ENCODE measurements around the gene SLC11A2.

SLC11A2 gene

DNA sequence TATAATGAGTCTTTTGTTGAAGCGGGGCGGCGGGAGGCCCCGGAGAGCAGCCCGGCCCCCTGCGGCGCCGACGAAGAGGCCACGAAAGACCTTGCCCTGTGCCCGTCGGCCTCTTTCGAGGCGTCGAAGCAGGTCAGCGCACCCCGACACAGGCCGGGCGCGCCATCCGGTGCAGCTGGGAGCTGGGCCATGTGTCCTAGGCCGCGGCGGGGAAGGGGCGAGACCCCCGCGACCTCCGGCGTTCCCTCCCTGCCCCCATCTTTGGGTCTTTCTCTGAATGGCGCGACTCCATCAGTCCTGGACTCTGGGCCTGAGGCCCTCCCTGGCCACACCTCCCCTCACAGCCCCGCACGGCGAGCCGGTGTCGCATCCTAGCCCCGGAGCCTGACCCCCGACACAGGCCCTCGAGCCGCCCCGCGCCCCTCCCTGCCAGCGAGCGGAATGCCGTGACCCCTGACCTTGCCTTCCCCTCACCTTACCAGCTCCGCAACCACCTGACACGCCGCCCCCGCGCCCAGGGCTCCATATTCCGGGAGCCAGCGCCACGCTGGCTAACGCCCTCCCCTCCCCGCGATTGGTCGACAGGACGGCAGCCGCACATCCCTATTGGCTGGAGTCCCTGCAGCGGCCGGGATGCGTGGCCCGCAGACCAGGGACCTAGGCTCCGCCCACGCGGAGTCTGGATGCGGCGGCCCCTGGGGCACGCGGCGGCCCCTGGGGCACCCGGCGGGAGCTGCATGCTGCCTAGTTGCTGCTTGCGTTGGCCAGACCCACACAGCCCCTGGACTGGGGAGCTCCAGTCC, at the start of gene SLC11A2:
Gene SLC11A2 (minus strand): TSS at position 549 of the 803 bp plus-strand sequence. CDS start 15,656 bp downstream, outside the sequence.
- DNase-seq = peak; percentile 81

DNA sequence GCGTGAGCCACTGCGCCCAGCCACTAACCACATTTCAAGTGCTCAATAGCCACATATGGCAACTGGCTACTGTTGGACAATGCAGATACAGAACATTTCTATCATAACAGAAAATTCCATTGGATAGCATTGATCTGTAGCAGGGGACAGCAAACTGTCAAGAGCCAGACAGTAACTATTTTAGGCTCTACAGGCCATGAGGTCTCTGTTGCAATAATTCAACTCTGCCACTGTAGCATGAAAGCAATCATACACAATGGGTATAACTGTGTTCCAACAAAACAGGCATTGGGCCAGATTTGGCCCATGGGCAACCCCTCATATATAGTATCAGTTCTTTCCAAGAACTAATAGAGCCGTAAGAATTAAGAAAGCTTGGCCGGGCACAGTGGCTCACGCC, 49.2 kb upstream of the SLC11A2 start:
- DNase-seq = no peak

DNA sequence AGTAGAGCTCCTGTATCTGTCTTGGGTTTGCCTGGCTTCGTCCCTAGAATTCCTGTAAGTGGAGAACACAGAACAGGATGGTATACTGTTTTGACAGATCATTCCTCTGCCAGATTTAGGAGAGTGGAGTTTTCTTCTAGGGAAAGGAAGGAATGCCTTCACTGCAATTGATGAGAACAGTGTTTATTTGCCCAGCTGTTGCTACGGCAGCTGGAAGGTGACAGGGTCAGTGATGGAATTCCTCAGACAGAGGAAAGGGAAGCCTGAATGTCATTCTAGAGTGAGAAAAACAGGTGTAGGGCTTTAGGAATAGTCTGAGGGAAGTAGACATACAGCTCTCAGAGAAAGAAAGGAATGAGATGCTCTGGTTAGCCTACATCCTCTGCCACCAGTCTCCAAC, 45.5 kb upstream of the SLC11A2 start:
- DNase-seq = no peak

DNA sequence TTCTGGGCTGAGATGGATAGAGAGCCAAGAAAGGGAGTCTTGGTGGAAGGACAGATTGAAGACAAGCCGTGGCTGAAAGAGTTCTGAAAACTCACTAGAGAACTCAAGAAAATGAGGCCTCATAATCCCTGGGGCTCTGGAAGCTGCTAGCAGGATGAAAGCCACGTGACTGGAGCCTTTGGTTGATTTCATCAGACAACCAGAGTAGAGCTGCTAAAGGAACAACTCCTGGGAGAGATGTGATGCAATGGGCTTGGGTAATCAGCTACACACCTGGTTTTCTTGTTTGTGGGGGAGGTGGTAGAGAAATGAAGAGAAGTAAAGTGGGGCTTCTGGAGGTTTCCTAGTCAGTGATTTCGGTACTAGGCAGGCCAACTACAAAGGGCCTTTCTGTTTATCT, 43.8 kb upstream of the SLC11A2 start:
- no peak for DNase-seq

DNA sequence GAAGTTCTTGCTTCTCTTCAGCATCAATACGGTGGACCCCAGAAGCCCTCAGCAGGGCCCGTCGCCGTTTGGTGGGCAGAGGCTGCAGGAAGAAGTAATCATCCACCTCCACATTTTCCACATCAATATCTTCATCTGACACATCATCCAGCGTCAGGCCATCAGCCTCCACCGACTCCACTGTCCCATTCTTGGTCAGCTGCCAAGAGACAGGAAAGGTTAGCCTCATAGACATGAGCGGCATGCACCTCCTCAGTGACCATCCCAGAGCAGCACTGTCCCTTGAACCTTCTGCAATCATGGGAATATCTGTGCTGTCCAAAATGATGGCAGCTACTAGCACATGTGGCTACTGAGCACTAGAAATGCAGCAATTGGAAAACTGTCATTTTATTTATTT, 41.6 kb upstream of the SLC11A2 start:
- no peak for DNase-seq

DNA sequence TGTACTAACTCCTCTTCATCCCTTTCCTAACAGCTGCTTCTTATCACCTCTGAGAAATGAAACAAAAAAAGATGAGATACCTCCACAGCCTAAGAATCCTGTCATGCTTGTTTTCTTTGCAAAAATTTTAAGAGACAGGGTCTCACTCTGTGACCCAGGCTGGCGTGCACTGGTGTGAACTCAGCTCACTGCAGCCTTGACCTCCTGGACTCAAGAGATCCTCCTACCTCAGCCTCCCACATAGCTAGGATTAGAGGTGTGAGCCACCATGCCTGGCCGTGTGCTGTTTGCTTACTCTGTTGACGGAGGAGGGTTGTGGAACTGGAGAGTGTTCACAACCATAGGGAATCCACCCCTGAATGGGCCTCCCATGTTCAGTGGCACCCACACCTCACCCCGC, 41.0 kb upstream of the SLC11A2 start:
- DNase-seq = no peak

DNA sequence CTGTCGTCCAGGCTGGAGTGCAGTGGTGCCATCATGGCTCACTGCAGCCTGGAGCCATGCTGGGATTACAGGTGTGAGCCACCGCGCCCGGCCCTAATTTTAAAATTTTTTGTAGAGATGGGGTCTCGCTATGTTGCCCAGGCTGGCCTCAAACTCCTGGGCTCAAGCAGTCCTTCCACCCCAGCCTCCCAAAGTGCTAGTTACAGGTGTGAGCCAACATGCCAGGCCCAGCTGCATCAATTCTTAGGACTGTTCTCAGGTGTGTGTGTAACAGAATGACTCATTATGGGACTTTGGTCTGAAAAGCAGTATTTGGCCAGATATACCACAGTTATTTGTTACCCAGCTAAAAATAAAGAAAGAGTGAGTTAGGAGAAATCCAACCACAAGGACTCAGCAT, 39.3 kb upstream of the SLC11A2 start:
- no peak for DNase-seq

DNA sequence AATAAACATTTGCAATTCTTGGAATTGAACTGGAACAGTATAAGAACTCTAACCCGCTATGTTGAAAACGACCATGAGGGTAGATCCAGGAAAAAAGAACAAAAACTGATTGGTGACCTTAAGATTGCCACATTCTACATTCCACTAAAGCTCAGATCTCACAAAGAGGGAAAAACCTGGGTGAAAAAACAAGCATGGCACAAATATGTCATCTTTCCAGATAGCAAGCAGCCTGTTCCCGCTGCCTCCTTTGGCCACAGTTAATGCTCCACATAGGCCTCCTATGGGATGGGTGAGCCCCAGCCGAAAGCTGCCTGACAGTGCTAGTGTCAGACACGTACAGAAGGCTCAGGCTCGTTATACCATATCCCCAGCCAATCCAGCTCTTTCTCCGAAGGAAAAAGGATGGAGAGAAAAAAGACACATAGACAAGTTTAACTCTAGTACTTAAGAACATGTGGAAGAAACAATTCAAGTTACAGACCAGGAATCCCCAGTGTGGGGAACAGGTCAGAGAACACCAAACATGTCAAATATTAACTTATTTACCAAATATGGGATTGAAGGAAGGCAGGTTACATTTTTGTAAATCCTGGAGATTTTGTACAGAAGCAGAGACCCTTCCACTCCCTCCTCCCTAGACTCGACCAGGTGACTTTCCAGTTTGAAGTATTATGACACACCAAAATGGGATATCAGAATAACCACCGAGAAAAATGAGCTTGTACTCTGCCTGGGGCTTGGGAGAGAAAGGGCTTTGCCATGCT, 36.6 kb upstream of the SLC11A2 start:
- no peak for DNase-seq

DNA sequence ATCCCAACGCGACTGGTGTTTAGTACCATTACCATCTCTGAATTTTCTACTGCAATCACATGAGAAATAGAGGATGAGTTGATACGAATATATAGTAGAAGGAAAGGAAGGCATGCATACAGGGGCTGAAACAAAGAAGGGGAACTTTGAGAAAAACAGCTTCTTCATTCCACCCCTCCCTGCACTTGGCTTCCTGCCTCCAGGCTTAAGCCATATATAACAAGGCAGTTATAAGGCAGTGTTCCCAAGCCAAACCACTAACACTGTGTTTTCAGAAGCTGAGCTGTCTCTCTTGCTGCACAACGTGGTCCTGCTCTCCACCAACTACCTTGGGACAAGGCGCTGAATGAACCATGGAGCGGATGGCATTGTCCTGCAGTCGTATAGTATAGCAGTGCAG, 32.9 kb upstream of the SLC11A2 start:
- no peak for DNase-seq

DNA sequence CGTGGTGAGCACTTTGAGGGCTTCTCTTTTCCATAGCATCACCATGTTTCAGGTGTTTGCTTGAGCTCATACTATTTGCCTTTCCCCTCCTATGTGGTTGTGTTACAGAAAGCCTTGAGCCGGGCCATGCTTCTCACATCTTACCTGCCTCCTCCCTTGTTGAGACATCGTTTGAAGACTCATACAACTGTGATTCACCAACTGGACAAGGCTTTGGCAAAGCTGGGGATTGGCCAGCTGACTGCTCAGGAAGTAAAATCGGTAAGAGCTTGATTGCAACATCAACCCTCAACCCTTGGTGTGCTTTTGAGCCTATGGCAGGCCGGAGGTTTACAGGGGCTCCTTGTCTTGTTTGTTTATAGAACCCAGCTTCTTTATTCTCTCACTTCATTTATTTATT, 30.1 kb upstream of the SLC11A2 start:
- DNase-seq = no peak

DNA sequence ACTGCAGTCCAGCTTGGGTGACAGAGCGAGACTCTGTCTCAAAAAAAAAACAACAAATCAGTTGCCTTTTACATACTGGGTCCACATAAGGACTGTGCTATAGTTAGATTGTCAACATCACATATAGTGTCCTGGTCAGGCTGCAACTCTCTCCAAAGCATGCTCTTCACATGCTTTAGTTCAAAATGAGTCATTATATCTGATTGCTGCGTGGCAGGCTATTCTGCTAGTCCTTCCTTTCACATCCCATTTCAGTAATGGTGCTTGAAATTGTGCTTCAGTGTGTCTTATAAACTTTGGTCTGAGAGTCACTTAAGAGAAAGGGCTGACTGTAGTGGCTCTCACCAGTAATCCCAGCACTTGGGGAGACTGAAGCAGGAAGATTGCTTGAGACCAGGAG, 28.9 kb upstream of the SLC11A2 start:
- no peak for DNase-seq

DNA sequence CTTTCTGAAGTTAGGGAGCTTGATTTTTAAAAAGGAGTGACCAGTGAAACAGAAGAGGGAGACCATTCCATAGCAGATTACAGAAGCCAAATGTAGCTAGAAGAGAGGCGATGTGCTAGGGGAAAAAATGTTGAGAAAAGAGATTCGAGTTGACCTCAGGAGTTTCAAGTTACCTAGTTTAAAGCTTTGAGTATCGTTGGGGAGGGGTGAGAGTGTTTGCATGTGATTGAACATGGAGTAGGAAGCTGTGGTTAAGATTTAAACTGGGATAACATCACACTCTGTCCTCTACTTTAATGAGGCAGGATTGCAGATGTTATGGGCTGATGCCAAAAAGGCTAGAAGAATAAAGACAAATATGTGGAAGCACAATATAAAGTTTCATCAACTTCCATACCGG, 25.6 kb upstream of the SLC11A2 start:
- no peak for DNase-seq

DNA sequence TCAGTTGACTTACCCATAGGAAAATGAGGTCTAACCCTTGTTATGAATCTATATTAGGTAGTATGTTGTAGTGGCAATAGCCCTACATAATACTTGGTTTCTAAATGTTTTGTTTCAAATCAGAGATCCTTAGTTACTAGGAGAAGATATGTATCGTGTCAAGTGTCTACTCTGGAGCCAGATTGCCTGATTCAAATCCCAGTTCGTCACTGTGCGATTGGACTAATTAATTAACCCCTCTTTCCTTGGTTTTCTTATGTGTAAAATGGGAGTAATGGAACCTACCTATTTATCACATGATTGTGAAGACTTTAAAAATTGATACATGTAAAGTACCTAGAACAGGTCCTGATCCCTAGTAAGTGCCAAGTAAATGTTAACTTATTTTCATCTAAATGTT, 23.3 kb upstream of the SLC11A2 start:
- DNase-seq = no peak

DNA sequence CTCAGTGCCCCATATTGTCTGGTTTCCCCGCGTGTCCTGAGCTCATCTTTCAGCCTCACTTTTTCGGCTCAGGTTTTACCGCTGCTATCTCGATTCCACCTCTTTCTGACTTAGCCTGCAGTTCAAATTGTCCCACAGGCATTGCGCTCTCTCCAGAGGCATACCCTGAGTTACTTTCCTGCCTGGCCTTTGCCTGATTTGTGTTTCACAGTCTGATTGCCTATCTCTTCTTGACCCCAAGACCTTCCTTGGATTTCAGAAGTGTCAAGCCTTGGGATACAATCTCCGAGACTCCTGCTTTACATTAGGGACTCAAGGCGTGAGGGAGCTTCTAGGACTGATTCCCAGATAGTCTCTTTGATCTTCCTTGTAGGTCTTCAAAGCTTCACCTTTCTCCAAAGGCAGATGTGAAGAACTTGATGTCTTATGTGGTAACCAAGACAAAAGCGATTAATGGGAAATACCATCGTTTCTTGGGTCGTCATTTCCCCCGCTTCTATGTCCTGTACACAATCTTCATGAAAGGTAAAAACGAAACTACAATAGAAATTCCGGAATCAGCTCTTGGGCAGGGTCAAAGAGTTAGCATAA, 22.6 kb upstream of the SLC11A2 start:
- DNase-seq = no peak

DNA sequence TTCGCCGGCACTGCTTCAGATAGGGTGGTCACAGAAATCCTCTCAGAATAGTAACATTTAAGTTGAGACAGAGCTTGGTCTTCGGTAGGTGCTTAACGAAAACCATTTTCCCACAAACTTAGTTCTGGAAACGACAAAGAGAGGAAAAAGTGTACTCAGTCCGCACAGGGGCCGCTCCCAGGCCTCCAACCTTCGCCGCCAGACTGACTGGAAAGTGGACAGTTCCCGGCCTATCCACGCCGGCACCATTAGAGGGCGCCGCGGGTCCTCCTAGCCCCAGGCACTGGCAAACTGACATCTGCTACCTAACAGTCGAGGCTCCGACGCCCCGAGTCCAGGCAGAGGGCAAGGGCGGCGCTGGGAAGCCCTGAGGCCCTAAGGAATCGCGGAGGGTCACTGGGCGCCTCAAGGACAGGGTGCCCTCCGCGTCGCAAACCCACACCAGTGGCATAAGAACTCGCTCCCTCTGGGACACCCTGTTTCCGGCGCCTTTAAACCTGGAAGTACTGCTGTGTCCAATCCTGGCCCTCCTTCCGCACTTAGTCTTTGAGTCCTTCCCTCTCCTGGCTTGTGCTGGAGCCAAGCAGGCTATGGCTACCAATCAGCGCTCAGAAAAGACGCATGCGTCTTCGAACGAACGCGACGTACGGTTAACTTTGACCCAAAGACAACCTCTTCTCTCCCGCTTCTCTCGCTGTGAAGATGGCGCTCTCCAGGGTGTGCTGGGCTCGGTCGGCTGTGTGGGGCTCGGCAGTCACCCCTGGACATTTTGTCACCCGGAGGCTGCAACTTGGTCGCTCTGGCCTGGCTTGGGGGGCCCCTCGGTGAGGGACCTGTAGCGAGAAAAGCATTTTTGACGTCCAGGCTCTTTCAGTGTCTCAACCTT, 21.7 kb upstream of the SLC11A2 start, which contains the start of gene LETMD1:
Gene LETMD1 (plus strand): TSS at position 673 of the 886 bp plus-strand sequence. CDS start 30 bp downstream, at position 703.
- DNase-seq = peak; percentile 94

DNA sequence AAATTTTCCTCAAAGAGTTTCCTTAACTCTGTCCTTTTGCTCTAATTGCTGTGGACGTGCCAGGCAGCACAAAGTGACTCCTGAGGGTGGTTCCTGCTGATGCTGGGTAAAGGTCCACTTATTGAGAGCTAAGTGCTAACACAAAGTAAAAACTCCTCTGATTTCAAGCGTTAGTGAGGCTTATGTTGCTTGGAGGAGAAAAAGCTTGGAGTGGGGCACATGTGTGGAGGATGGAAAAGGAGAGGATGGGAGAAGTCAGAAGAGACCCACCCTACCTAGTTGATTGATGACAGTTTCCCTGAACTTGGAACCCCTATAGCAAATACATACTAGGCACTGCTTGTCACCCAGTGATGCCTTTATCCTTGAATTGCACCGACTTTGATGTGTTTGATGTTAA, 10.1 kb upstream of the SLC11A2 start:
- no peak for DNase-seq

DNA sequence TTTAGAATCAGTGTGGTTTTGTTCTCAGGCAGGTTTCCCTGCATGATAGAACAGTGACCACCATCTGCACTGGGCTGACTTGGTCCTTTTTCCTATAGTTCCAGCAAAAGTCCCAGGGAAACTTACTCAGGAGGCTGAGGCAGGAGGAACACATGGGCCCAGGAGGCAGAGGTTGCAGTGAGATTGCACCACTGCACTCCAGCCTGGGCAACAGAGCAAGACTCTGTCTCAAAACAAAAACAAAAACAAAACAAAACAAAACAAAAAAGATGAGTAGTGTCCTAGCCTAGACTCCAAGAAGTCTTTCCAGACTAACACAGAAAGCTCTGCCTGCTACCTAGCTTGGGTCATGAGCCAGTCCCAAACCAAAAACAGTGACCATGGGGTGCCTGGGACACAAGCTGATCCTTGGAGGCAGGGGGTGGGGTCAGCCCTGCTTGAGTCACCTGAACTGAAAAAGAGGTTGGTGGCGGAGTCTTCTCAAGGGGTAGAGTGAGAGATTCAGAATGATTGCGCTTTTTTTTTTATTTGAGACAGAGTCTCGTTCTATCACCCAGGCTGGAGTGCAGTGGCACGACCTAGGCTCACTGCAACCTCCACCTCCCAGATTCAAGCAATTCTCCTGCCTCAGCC, 7.4 kb upstream of the SLC11A2 start:
- DNase-seq = no peak

DNA sequence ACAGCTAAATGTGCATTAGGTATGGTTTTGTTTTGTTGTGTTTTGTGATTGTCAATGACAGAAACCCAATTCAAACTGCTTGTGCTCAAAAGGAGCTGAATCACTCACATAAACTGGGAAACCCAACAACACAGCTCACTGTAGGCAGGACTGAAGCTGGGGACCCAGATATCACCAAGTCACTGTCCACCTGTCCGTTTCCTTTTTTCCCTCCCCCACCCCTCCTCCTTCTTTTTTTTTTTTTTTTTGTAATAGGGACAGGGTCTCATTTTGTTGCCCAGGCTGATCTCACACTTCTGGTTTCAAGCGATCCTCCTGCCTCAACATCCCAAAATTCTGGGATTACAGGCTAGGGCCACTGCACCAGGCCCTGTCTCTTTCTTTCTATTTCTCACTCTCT, 6.9 kb upstream of the SLC11A2 start:
- DNase-seq = no peak

DNA sequence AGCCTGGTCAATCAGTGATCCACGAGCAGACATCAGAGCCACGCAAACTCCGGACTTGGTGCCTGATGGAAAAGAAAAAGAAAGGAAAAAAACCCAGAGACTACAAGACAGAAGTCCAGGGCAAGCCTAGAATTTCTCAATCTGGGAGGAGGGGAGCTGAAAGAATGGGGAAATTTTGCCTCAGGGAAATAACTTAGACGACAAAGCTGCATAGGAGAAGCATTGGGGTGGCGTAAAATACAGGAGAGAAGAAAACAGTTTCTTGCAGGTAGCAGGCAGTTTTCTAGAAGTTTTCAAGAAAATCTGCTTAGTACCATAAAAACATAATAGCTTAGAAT, 2.6 kb upstream of the SLC11A2 start:
- DNase-seq = no peak

DNA sequence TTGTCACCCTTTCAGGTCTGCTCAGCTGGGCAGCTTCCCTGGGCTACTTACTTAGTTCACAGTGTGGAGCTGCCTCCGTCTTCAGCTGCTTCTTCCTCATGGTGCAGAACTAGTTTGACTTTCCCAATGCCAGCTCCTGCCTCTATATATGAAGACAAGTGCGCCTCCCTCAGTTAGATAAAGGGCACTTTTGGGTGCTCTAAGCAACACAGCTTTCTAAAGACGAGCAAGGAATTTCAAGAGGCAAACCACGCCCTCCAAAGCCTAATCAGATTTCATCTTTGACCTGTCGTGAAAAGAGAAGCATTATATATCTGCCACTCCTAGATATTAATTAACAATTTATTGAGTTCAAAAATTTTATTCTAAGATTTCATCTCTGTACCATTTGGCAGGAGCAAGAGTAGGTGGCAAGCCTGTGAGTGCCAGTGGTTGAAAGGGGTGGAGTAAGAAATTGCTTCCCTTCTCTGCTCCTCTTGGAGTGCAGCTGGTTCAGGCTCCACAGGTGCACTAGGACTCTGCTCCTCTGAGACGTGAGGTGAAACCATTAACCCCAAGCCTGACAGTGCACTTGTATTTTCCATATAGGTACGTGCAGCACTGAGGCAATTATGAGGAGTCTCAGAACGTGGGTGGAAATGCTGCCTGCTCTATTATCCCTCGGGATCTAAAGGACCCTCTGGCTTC, 2.1 kb upstream of the SLC11A2 start:
- peak; percentile 21 for DNase-seq

DNA sequence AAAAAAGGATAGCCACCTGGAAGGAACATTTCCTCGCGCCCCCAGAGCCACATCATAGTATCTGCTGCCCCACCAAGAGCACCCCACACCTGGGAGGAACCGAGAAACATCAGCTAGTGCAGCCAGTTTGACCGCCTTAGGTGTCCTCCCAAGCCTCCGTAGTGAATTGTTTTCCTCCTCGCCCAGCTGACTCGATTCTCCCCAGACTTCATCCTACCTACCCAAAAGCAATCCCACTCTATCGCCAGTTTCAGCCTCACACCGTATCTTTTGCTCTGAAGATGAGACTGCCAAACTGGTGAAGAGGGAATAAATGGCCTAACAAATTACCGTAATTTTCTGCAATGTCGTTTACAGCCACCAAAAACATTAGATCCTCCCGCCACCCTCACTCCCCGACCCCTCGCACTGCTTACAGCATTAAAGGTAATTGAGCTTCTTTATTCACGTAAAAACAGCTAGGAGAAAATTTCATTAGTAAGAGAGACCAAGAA, 1.2 kb upstream of the SLC11A2 start:
- DNase-seq = no peak

Data from NCI-H446 treated with DMSO at 0.1 percent for 48 hours (cell line).